ENCODE measurements around the gene RMP24.

The RMP24 gene

GRCh38 chr18:35973650-35974049 is 1.2 kb downstream of the RMP24 start (continued):
- no peak for TF ChIP-seq PBX3 (IDR thresholded peaks at IDR 0.05)

GRCh38 chr18:35974181-35974580 is 1.7 kb downstream of the RMP24 start:
- WGBS (ENCODE audit: low lambda C conversion rate): 51% methylated on average over 3 of the region's 3 CpGs
- Histone ChIP-seq H3K4me2 (peak overlapping the region; percentile 89; the same call in 1 of the 2 replicates), H3K4me1 (ENCODE audit: control insufficient read depth in 1 of 2, insufficient read depth in 2 of 2, low read depth in 1 of 2, low read length in 1 of 2) (peaks cover 4 to 7% of the 10 kb centered on the region in 2 experiments; a peak in 3 of 4 replicates), H3K9ac (no peak overlapping the region), H3K27ac (ENCODE audit: low read depth in 2 of 2, low read length in 1 of 2) (no peak overlapping the region), H3K9me2 (no peaks in the 10 kb centered on the region), H3F3A (replicated peaks; ENCODE audit: insufficient read depth) (no peaks in the 10 kb centered on the region), H3K36me3 (replicated peaks in 1 of 2; ENCODE audit: control insufficient read depth in 1 of 2, insufficient read depth in 2 of 2, low read length in 1 of 2) (peaks cover 44 to 51% of the 10 kb centered on the region in 2 experiments), H3K9me3 (no peaks in the 10 kb centered on the region), H2AFZ (ENCODE audit: low read depth) (no peak overlapping the region), H3K79me2 (ENCODE audit: insufficient read depth) (peaks cover 35% of the 10 kb centered on the region), H4K20me1 (ENCODE audit: insufficient read depth) (no peaks in the 10 kb centered on the region), H3K4me3 (ENCODE audit: low read depth in 2 of 2, low read length in 1 of 2) (peak overlapping the region in 1 of 2 experiments; percentile 98; a peak in 2 of 4 replicates), H3K27me3 (ENCODE audit: insufficient read depth) (no peaks in the 10 kb centered on the region)
- CTCF ChIA-PET: interaction anchor here (1.1 to 2.5 kb wide), 3 partner anchors 24 to 218 kb away, joined by 3 to 12 read pairs (median 3); no protein-coding TSS in a partner anchor
- no peak for DNase-seq
- TF ChIP-seq RXRA (IDR thresholded peaks at IDR 0.05; ENCODE audit: borderline replicate concordance, low read depth) (no peak), CHD2 (IDR thresholded peaks at IDR 0.05; ENCODE audit: low read length, partially characterized antibody) (no peak), SIN3A (IDR thresholded peaks at IDR 0.05; ENCODE audit: borderline replicate concordance, low read depth, low read length) (no peak), SMC3 (IDR thresholded peaks at IDR 0.05; ENCODE audit: low read depth, low read length) (no peak), GATA2 (CRISPR knock-in tag; IDR thresholded peaks at IDR 0.05) (no peak), PBX3 (IDR thresholded peaks at IDR 0.05) (no peak), TCF12 (IDR thresholded peaks at IDR 0.05) (no peak), MAX (IDR thresholded peaks at IDR 0.05; ENCODE audit: low read depth) (no peak), ZBTB33 (IDR thresholded peaks at IDR 0.05; ENCODE audit: borderline replicate concordance, low read depth) (no peak)
- POLR2A ChIA-PET: no interaction called here

GRCh38 chr18:35979112-35979511 is 6.6 kb downstream of the RMP24 start:
- H3K36me3 ChIP-seq (replicated peaks in 1 of 2; ENCODE audit: control insufficient read depth in 1 of 2, insufficient read depth in 2 of 2, low read length in 1 of 2): peaks cover 57 to 70% of the 10 kb centered on the region in 2 experiments
- no peak for TF ChIP-seq GATA2 (CRISPR knock-in tag; IDR thresholded peaks at IDR 0.05)
- TF ChIP-seq ELF1 (IDR thresholded peaks at IDR 0.05): no peak
- no peak for TF ChIP-seq TEAD4 (IDR thresholded peaks at IDR 0.05; ENCODE audit: borderline replicate concordance, insufficient read depth)
- TF ChIP-seq YY1 (IDR thresholded peaks at IDR 0.05; ENCODE audit: low read depth): no peak
- TF ChIP-seq USF2 (IDR thresholded peaks at IDR 0.05; ENCODE audit: borderline replicate concordance, low read depth, low read length): no peak
- TF ChIP-seq EP300 (IDR thresholded peaks at IDR 0.05; ENCODE audit: borderline replicate concordance in 1 of 2, low read depth in 1 of 2, low read length in 1 of 2): no peak
- no peak for TF ChIP-seq PBX3 (IDR thresholded peaks at IDR 0.05)
- TF ChIP-seq FOXJ3 (CRISPR knock-in tag; IDR thresholded peaks at IDR 0.05): no peak
- TF ChIP-seq RAD21 (IDR thresholded peaks at IDR 0.05; ENCODE audit: low read length): no peak
- TF ChIP-seq MXI1 (IDR thresholded peaks at IDR 0.05; ENCODE audit: low read depth, low read length): no peak
- TF ChIP-seq POLR2AphosphoS5 (IDR thresholded peaks at IDR 0.05; ENCODE audit: low read depth, low read length): no peak
- TF ChIP-seq NRF1 (IDR thresholded peaks at IDR 0.05; ENCODE audit: low read depth, low read length): no peak
- TF ChIP-seq JUND (IDR thresholded peaks at IDR 0.05): no peak
- no peak for TF ChIP-seq RFX5 (IDR thresholded peaks at IDR 0.05; ENCODE audit: low read length)

More at GRCh38 chr18:35979112-35979511, 6.6 kb downstream of the RMP24 start:
- Histone ChIP-seq H3K9me2 (no peaks in the 10 kb centered on the region), H3K4me2 (no peak overlapping the region), H3K27ac (ENCODE audit: low read depth in 2 of 2, low read length in 1 of 2) (no peak overlapping the region), H3K4me3 (ENCODE audit: low read depth in 2 of 2, low read length in 1 of 2) (no peak overlapping the region), H2AFZ (ENCODE audit: low read depth) (no peak overlapping the region), H3K9me3 (no peaks in the 10 kb centered on the region), H3K9ac (no peak overlapping the region), H3K27me3 (ENCODE audit: insufficient read depth) (no peaks in the 10 kb centered on the region), H3K4me1 (ENCODE audit: control insufficient read depth in 1 of 2, insufficient read depth in 2 of 2, low read depth in 1 of 2, low read length in 1 of 2) (peaks cover 0 to 18% of the 10 kb centered on the region in 2 experiments; a peak in 2 of 4 replicates), H3F3A (replicated peaks; ENCODE audit: insufficient read depth) (peaks cover 42% of the 10 kb centered on the region), H4K20me1 (ENCODE audit: insufficient read depth) (no peaks in the 10 kb centered on the region), H3K79me2 (ENCODE audit: insufficient read depth) (peaks cover 18% of the 10 kb centered on the region)
- ChIA-PET CTCF (no interaction called here), POLR2A (no interaction called here)
- DNase-seq: no peak
